Naive thymus-derived CD4-positive, alpha-beta T cell (primary cell): ENCODE measurements around the gene DUOXA2. TPM values are rescaled to one million over a fixed set of nuclear protein-coding genes. Genes with fewer than 3 reads are reported as not detected.
A peak's percentile ranks its signal among the peaks of the same experiment; 100 is the strongest.

Source experiments
- ATAC-seq: fragments of 150-1000 bp; cut with Tn5 transposase; 2 replicates; pipeline ENCODE4 v1.10.0; 2021; ENCODE audit warnings: mild to moderate bottlenecking, moderate library complexity
- CTCF ChIA-PET: fragments of 350-600 bp; sonication (Branson Sonifier 250); formaldehyde crosslinking; loops from one replicate; lab custom pipeline; 2021; ENCODE audit warnings: antibody characterized with exemption; lab: Charles Lee
- POLR2A ChIA-PET: fragments of 350-600 bp; sonication (Branson Sonifier 250); formaldehyde crosslinking; loops from one replicate; lab custom pipeline; 2021; ENCODE audit warnings: antibody characterized with exemption, inconsistent platforms; lab: Charles Lee
- DNase-seq, 9 donors: peaks; one replicate each; pipeline versions ENCODE4 v3.0.0 to v3.0.0-alpha.2; 2020 to 2022; ENCODE audit warnings: mixed read lengths in 1 of 9
- H3K27ac ChIP-seq: one replicate; pipeline ENCODE4 v1.7.0; 2013; ENCODE audit warnings: mild to moderate bottlenecking, low read depth, low read length, moderate library complexity
- H3K27me3 ChIP-seq, 2 donors: one replicate each; pipeline ENCODE4 v1.7.0; 2013; ENCODE audit warnings: low read length in 2 of 2, mild to moderate bottlenecking in 2 of 2, moderate library complexity in 2 of 2; ENCODE audit not compliant: control insufficient read depth in 2 of 2, insufficient read depth in 2 of 2
- H3K36me3 ChIP-seq, 3 experiments: 1 replicate in 2 of 3; 2 replicates in 1 of 3; pipeline ENCODE4 v1.7.0; 2013; ENCODE audit warnings: low read length in 3 of 3, mild to moderate bottlenecking in 3 of 3, moderate library complexity in 1 of 3; ENCODE audit not compliant: insufficient read depth in 3 of 3, control insufficient read depth in 2 of 3
- H3K4me1 ChIP-seq, 2 donors: one replicate each; pipeline ENCODE4 v1.7.0; 2013; ENCODE audit warnings: low read length in 2 of 2, mild to moderate bottlenecking in 2 of 2, moderate library complexity in 1 of 2; ENCODE audit not compliant: control insufficient read depth in 2 of 2, insufficient read depth in 2 of 2
- H3K4me3 ChIP-seq: 2 replicates; pipeline ENCODE4 v1.7.0; 2013; ENCODE audit warnings: mild to moderate bottlenecking, low read length
- H3K9me3 ChIP-seq, 3 experiments: 1 replicate in 2 of 3; 2 replicates in 1 of 3; pipeline ENCODE4 v1.7.0; 2013; ENCODE audit warnings: low read length in 3 of 3; ENCODE audit not compliant: control insufficient read depth in 2 of 3
- H3K27ac Mint-ChIP-seq, 9 donors: one replicate each; pipeline ENCODE4 v1.8.0; 2020 to 2022; ENCODE audit warnings: mixed read lengths in 9 of 9, mild to moderate bottlenecking in 8 of 9, moderate library complexity in 5 of 9, inconsistent platforms in 2 of 9
- H3K27me3 Mint-ChIP-seq, 5 donors: one replicate each; pipeline ENCODE4 v1.8.0; 2021 to 2022; ENCODE audit warnings: mixed read lengths in 5 of 5, mild to moderate bottlenecking in 1 of 5
- H3K36me3 Mint-ChIP-seq, 5 donors: one replicate each; pipeline ENCODE4 v1.8.0; 2020 to 2022; ENCODE audit warnings: mixed read lengths in 5 of 5, mild to moderate bottlenecking in 3 of 5, inconsistent platforms in 1 of 5
- H3K4me1 Mint-ChIP-seq, 7 donors: one replicate each; pipeline ENCODE4 v1.8.0; 2020 to 2022; ENCODE audit warnings: mixed read lengths in 7 of 7, mild to moderate bottlenecking in 3 of 7, inconsistent platforms in 1 of 7
- H3K4me3 Mint-ChIP-seq, 10 donors: one replicate each; pipeline ENCODE4 v1.8.0; 2020 to 2022; ENCODE audit warnings: mild to moderate bottlenecking in 10 of 10, mixed read lengths in 10 of 10, moderate library complexity in 6 of 10, inconsistent platforms in 2 of 10
- H3K9me3 Mint-ChIP-seq, 11 donors: one replicate each; pipeline ENCODE4 v1.8.0; 2020 to 2022; ENCODE audit warnings: mixed read lengths in 11 of 11, mild to moderate bottlenecking in 4 of 11, inconsistent platforms in 1 of 11, moderate library complexity in 1 of 11
- intact Hi-C, 2 donors: fragments of 100-400 bp; cut with micrococcal nuclease; formaldehyde crosslinking; loops; one replicate each; pipeline ENCODE4 v1.15.1; 2023
- polyA plus RNA-seq, 2 donors: library from polyadenylated mRNA; unstranded; fragments of 300-500 nt; fragmentation: Illumina TruSeq; gene quantifications; one replicate each; pipeline ENCODE4 v1.2.3, GENCODE V29; 2021
- total RNA-seq, 6 experiments: library from RNA in 5 of 6; stranded (reverse) in 5 of 6; gene quantifications; 1 replicate in 5 of 6; 2 replicates in 1 of 6; pipeline ENCODE4 v1.2.3 and lab custom pipeline; 2021 to 2026

DUOXA2 gene
- total and polyA plus RNA-seq, 7 experiments from 2014 or later: not detected

- intact Hi-C loops: no loop called here
- no peaks in the 10 kb centered on the region for H3K36me3 ChIP-seq
- H3K27me3 Mint-ChIP-seq: peaks cover 18 to 42% (median 32%) of the 10 kb centered on the region in 5 donors
- no peaks in the 10 kb centered on the region for H3K36me3 Mint-ChIP-seq
- no peak overlapping the region for H3K4me3 ChIP-seq
- H3K27ac ChIP-seq: no peak overlapping the region
- ChIA-PET POLR2A (no interaction called here), CTCF (no interaction called here)
- H3K27me3 ChIP-seq: no peaks in the 10 kb centered on the region
- H3K27ac Mint-ChIP-seq: no peak overlapping the region
- peaks cover 0 to 2% (median 0%) of the 10 kb centered on the region in 11 donors for H3K9me3 Mint-ChIP-seq
- no peaks in the 10 kb centered on the region for H3K9me3 ChIP-seq
- no peaks in the 10 kb centered on the region for H3K4me1 ChIP-seq
- DNase-seq: no peak
- H3K4me1 Mint-ChIP-seq: no peaks in the 10 kb centered on the region
- no peak for ATAC-seq
- H3K4me3 Mint-ChIP-seq: no peak overlapping the region
Measured at GRCh38 chr15:45088801-45089711, 25.1 kb upstream of the DUOXA2 start.

GRCh38 chr15:45089712-45090373, 24.3 kb upstream of the DUOXA2 start:
- Mint-ChIP-seq H3K4me1 (no peaks in the 10 kb centered on the region), H3K4me3 (no peak overlapping the region), H3K36me3 (no peaks in the 10 kb centered on the region), H3K9me3 (peaks cover 0 to 2% (median 0%) of the 10 kb centered on the region in 11 donors), H3K27ac (no peak overlapping the region), H3K27me3 (peaks cover 18 to 42% (median 27%) of the 10 kb centered on the region in 5 donors)
- Histone ChIP-seq H3K4me1 (no peaks in the 10 kb centered on the region), H3K27me3 (no peaks in the 10 kb centered on the region), H3K9me3 (no peaks in the 10 kb centered on the region), H3K36me3 (no peaks in the 10 kb centered on the region), H3K27ac (no peak overlapping the region), H3K4me3 (no peak overlapping the region)
- DNase-seq (no peak), ATAC-seq (peak; percentile 73)
- ChIA-PET POLR2A (no interaction called here), CTCF (no interaction called here)
- intact Hi-C loops: no loop called here

GRCh38 chr15:45091161-45091560, 23.0 kb upstream of the DUOXA2 start:
- Histone ChIP-seq H3K4me1 (no peaks in the 10 kb centered on the region), H3K27me3 (no peaks in the 10 kb centered on the region), H3K4me3 (no peak overlapping the region), H3K27ac (no peak overlapping the region), H3K9me3 (no peaks in the 10 kb centered on the region), H3K36me3 (no peaks in the 10 kb centered on the region)
- peaks cover 0 to 2% (median 0%) of the 10 kb centered on the region in 11 donors for H3K9me3 Mint-ChIP-seq
- intact Hi-C loops: no loop called here
- H3K27ac Mint-ChIP-seq: peak overlapping the region in 1 of 9 donors; percentile 9
- H3K27me3 Mint-ChIP-seq: peaks cover 18 to 37% (median 27%) of the 10 kb centered on the region in 5 donors
- CTCF ChIA-PET: no interaction called here
- H3K4me3 Mint-ChIP-seq: no peak overlapping the region
- no peak for ATAC-seq
- DNase-seq: no peak
- no peaks in the 10 kb centered on the region for H3K4me1 Mint-ChIP-seq
- H3K36me3 Mint-ChIP-seq: no peaks in the 10 kb centered on the region
- POLR2A ChIA-PET: no interaction called here

GRCh38 chr15:45091576-45091975, 22.6 kb upstream of the DUOXA2 start:
- no peak overlapping the region for H3K4me3 Mint-ChIP-seq
- no peaks in the 10 kb centered on the region for H3K36me3 ChIP-seq
- no peak overlapping the region for H3K4me3 ChIP-seq
- H3K27ac Mint-ChIP-seq: no peak overlapping the region
- H3K4me1 Mint-ChIP-seq: no peaks in the 10 kb centered on the region
- no peak overlapping the region for H3K27ac ChIP-seq
- ATAC-seq (no peak), DNase-seq (no peak)
- H3K4me1 ChIP-seq: no peaks in the 10 kb centered on the region
- ChIA-PET CTCF (no interaction called here), POLR2A (no interaction called here)
- peaks cover 0 to 2% (median 0%) of the 10 kb centered on the region in 11 donors for H3K9me3 Mint-ChIP-seq
- H3K27me3 ChIP-seq: no peaks in the 10 kb centered on the region
- H3K9me3 ChIP-seq: no peaks in the 10 kb centered on the region
- intact Hi-C loops: no loop called here
- no peaks in the 10 kb centered on the region for H3K36me3 Mint-ChIP-seq
- peaks cover 18 to 37% (median 27%) of the 10 kb centered on the region in 5 donors for H3K27me3 Mint-ChIP-seq

GRCh38 chr15:45093013-45093412, 21.1 kb upstream of the DUOXA2 start:
- Histone ChIP-seq H3K27ac (no peak overlapping the region), H3K4me1 (no peaks in the 10 kb centered on the region), H3K9me3 (no peaks in the 10 kb centered on the region), H3K36me3 (no peaks in the 10 kb centered on the region), H3K4me3 (no peak overlapping the region), H3K27me3 (no peaks in the 10 kb centered on the region)
- intact Hi-C loops: no loop called here
- CTCF ChIA-PET: interaction anchor here (0.8 kb wide), 1 partner anchor 25 kb away, joined by 3 read pairs; no protein-coding TSS in a partner anchor
- Mint-ChIP-seq H3K36me3 (no peaks in the 10 kb centered on the region), H3K27me3 (peaks cover 9 to 29% (median 18%) of the 10 kb centered on the region in 5 donors), H3K27ac (no peak overlapping the region), H3K9me3 (peaks cover 0 to 2% (median 0%) of the 10 kb centered on the region in 11 donors), H3K4me1 (no peaks in the 10 kb centered on the region), H3K4me3 (no peak overlapping the region)
- DNase-seq (no peak), ATAC-seq (no peak)
- POLR2A ChIA-PET: no interaction called here

GRCh38 chr15:45093622-45094357, 20.3 kb upstream of the DUOXA2 start:
- H3K27ac ChIP-seq: no peak overlapping the region
- no peak for ATAC-seq
- H3K4me3 Mint-ChIP-seq: no peak overlapping the region
- no peaks in the 10 kb centered on the region for H3K36me3 Mint-ChIP-seq
- peaks cover 9 to 27% (median 18%) of the 10 kb centered on the region in 5 donors for H3K27me3 Mint-ChIP-seq
- no peaks in the 10 kb centered on the region for H3K9me3 ChIP-seq
- no peaks in the 10 kb centered on the region for H3K27me3 ChIP-seq
- DNase-seq: peak in 1 of 9 donors; percentile 15
- H3K4me1 Mint-ChIP-seq: no peaks in the 10 kb centered on the region
- peaks cover 0 to 2% (median 0%) of the 10 kb centered on the region in 11 donors for H3K9me3 Mint-ChIP-seq
- no peaks in the 10 kb centered on the region for H3K36me3 ChIP-seq
- H3K4me1 ChIP-seq: no peaks in the 10 kb centered on the region
- CTCF ChIA-PET: interaction anchor here (0.8 kb wide), 1 partner anchor 24 kb away, joined by 3 read pairs; no protein-coding TSS in a partner anchor
- H3K27ac Mint-ChIP-seq: no peak overlapping the region
- POLR2A ChIA-PET: no interaction called here
- H3K4me3 ChIP-seq: no peak overlapping the region
- intact Hi-C loops: no loop called here
